HEK293 (cell line): Measurements from ENCODE around the gene IMPDH1.
A peak's percentile ranks its signal among the peaks of the same experiment; 100 is the strongest.

ENCODE experiments used
- GLIS2 ChIP-seq: fragments of 450-650 bp; formaldehyde crosslinking; IDR thresholded peaks from 2 replicates; pipeline ENCODE4 v1.5.1; 2016; ENCODE audit warnings: missing biosample characterization, missing genetic modification characterization
- HOXD13 ChIP-seq: sonication (generic); formaldehyde crosslinking; IDR thresholded peaks from 2 replicates; pipeline ENCODE4 v1.8.0; 2022; ENCODE audit warnings: missing genetic modification reagents, borderline replicate concordance
- KLF16 ChIP-seq: fragments of 450-650 bp; formaldehyde crosslinking; IDR thresholded peaks from 2 replicates; pipeline ENCODE4 v1.5.1; 2017; ENCODE audit warnings: missing biosample characterization, missing genetic modification characterization
- MEIS1 ChIP-seq: sonication (generic); formaldehyde crosslinking; IDR thresholded peaks from 2 replicates; pipeline ENCODE4 v1.8.1; 2022; ENCODE audit warnings: missing genetic modification reagents, mild to moderate bottlenecking, borderline replicate concordance
- PATZ1 ChIP-seq: fragments of 450-650 bp; formaldehyde crosslinking; IDR thresholded peaks from 2 replicates; pipeline ENCODE4 v1.5.1; 2016; ENCODE audit warnings: missing biosample characterization, missing genetic modification characterization
- REST ChIP-seq: fragments of 450-650 bp; formaldehyde crosslinking; IDR thresholded peaks from 2 replicates; pipeline ENCODE4 v1.5.1; 2016; ENCODE audit warnings: missing biosample characterization, missing genetic modification characterization
- SETDB1 ChIP-seq: IDR thresholded peaks from one replicate; pipeline ENCODE4 v1.6.1; 2017; ENCODE audit warnings: mild to moderate bottlenecking, low read length, moderate library complexity, mixed read lengths; ENCODE audit not compliant: insufficient read length
- SP3 ChIP-seq: fragments of 450-650 bp; formaldehyde crosslinking; IDR thresholded peaks from 2 replicates; pipeline ENCODE4 v1.5.1; 2016; ENCODE audit warnings: missing biosample characterization, missing genetic modification characterization
- ZBTB7A ChIP-seq: fragments of 450-650 bp; formaldehyde crosslinking; IDR thresholded peaks from 2 replicates; pipeline ENCODE4 v1.5.1; 2016; ENCODE audit warnings: low read depth, missing biosample characterization, missing genetic modification characterization
- ZFP41 ChIP-seq: fragments of 450-650 bp; formaldehyde crosslinking; IDR thresholded peaks from 2 replicates; pipeline ENCODE4 v1.5.1; 2016; ENCODE audit warnings: missing biosample characterization, missing genetic modification characterization, borderline replicate concordance
- ZNF146 ChIP-seq: fragments of 450-650 bp; formaldehyde crosslinking; IDR thresholded peaks from 2 replicates; pipeline ENCODE4 v1.5.1; 2016; ENCODE audit warnings: missing biosample characterization, missing genetic modification characterization
- ZNF24 ChIP-seq: fragments of 450-650 bp; formaldehyde crosslinking; IDR thresholded peaks from 2 replicates; pipeline ENCODE4 v1.5.1; 2016; ENCODE audit warnings: missing biosample characterization, missing genetic modification characterization
- ZNF248 ChIP-seq: fragments of 450-650 bp; formaldehyde crosslinking; IDR thresholded peaks from 2 replicates; pipeline ENCODE4 v1.5.1; 2017; ENCODE audit warnings: missing biosample characterization, missing genetic modification characterization
- ZNF404 ChIP-seq: fragments of 450-650 bp; formaldehyde crosslinking; IDR thresholded peaks from 2 replicates; pipeline ENCODE4 v1.5.1; 2017; ENCODE audit warnings: missing biosample characterization, missing genetic modification characterization
- ZNF433 ChIP-seq: fragments of 450-650 bp; formaldehyde crosslinking; IDR thresholded peaks from 2 replicates; pipeline ENCODE4 v1.5.1; 2016; ENCODE audit warnings: missing biosample characterization, missing genetic modification characterization, low read depth
- ZNF513 ChIP-seq: fragments of 450-650 bp; IDR thresholded peaks from 2 replicates; pipeline ENCODE4 v1.5.1; 2018; ENCODE audit warnings: missing biosample characterization, missing genetic modification characterization
- ZNF514 ChIP-seq: fragments of 450-650 bp; formaldehyde crosslinking; IDR thresholded peaks from 2 replicates; pipeline ENCODE4 v1.5.1; 2016; ENCODE audit warnings: missing biosample characterization, missing genetic modification characterization
- ZNF530 ChIP-seq: fragments of 450-650 bp; formaldehyde crosslinking; IDR thresholded peaks from 2 replicates; pipeline ENCODE4 v1.5.1; 2016; ENCODE audit warnings: low read depth, missing biosample characterization, missing genetic modification characterization
- ZNF548 ChIP-seq: fragments of 450-650 bp; formaldehyde crosslinking; IDR thresholded peaks from 2 replicates; pipeline ENCODE4 v1.5.1; 2016; ENCODE audit warnings: missing biosample characterization, missing genetic modification characterization
- ZNF658 ChIP-seq: fragments of 450-650 bp; formaldehyde crosslinking; IDR thresholded peaks from 2 replicates; pipeline ENCODE4; 2016; ENCODE audit warnings: missing biosample characterization, missing genetic modification characterization
- ZNF670 ChIP-seq: fragments of 450-650 bp; formaldehyde crosslinking; IDR thresholded peaks from 2 replicates; pipeline ENCODE4 v1.5.1; 2016; ENCODE audit warnings: missing biosample characterization, missing genetic modification characterization, low read depth
- ZSCAN5A ChIP-seq: fragments of 450-650 bp; formaldehyde crosslinking; IDR thresholded peaks from 2 replicates; pipeline ENCODE4 v1.5.1; 2016; ENCODE audit warnings: missing biosample characterization, missing genetic modification characterization
- TF ChIP-seq, protein P1 (sequence below): fragments of 450-650 bp; formaldehyde crosslinking; conservative IDR thresholded peaks from 2 replicates; pipeline ENCODE4 v1.5.1; 2016; ENCODE audit warnings: low read depth, missing biosample characterization, missing genetic modification characterization
- TF ChIP-seq, protein P2 (sequence below): fragments of 450-650 bp; formaldehyde crosslinking; IDR thresholded peaks from 2 replicates; pipeline ENCODE4 v1.5.1; 2016; ENCODE audit warnings: missing biosample characterization, missing genetic modification characterization

Gene IMPDH1

GRCh38 chr7:128455543-128456254, 45.9 kb upstream of the IMPDH1 start, which contains the start of gene HILPDA (continued):
- peak; percentile 75 for TF ChIP-seq PATZ1 (tag by site-specific recombination)
- TF ChIP-seq ZBTB7A (tag by site-specific recombination), result no peak
- TF ChIP-seq, protein P1, sequence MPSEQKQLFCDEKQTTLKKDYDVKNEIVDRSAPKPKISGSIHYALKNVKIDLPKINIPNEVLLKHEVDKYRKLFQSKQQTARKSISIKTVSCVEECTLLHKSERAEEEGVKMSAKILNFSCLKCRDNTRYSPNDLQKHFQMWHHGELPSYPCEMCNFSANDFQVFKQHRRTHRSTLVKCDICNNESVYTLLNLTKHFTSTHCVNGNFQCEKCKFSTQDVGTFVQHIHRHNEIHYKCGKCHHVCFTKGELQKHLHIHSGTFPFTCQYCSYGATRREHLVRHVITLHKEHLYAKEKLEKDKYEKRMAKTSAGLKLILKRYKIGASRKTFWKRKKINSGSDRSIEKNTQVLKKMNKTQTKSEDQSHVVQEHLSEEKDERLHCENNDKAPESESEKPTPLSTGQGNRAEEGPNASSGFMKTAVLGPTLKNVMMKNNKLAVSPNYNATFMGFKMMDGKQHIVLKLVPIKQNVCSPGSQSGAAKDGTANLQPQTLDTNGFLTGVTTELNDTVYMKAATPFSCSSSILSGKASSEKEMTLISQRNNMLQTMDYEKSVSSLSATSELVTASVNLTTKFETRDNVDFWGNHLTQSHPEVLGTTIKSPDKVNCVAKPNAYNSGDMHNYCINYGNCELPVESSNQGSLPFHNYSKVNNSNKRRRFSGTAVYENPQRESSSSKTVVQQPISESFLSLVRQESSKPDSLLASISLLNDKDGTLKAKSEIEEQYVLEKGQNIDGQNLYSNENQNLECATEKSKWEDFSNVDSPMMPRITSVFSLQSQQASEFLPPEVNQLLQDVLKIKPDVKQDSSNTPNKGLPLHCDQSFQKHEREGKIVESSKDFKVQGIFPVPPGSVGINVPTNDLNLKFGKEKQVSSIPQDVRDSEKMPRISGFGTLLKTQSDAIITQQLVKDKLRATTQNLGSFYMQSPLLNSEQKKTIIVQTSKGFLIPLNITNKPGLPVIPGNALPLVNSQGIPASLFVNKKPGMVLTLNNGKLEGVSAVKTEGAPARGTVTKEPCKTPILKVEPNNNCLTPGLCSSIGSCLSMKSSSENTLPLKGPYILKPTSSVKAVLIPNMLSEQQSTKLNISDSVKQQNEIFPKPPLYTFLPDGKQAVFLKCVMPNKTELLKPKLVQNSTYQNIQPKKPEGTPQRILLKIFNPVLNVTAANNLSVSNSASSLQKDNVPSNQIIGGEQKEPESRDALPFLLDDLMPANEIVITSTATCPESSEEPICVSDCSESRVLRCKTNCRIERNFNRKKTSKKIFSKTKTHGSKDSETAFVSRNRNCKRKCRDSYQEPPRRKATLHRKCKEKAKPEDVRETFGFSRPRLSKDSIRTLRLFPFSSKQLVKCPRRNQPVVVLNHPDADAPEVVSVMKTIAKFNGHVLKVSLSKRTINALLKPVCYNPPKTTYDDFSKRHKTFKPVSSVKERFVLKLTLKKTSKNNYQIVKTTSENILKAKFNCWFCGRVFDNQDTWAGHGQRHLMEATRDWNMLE (tag by site-specific recombination), result 0 out of 2 replicates have a peak, but pooled peaks have one; percentile 27
- no peak for TF ChIP-seq ZNF514
- TF ChIP-seq MEIS1 (CRISPR knock-in tag), result no peak
- no peak for TF ChIP-seq ZNF404 (tag by site-specific recombination)
- TF ChIP-seq HOXD13 (CRISPR knock-in tag), result no peak
- TF ChIP-seq ZNF513 (tag by site-specific recombination), result no peak
- no peak for TF ChIP-seq ZNF24 (tag by site-specific recombination)
- no peak for TF ChIP-seq ZNF670 (tag by site-specific recombination)
- no peak for TF ChIP-seq ZNF530 (tag by site-specific recombination)
- TF ChIP-seq ZSCAN5A (tag by site-specific recombination), result 0 out of 2 replicates have a peak, but pooled peaks have one; percentile 49
- no peak for TF ChIP-seq ZNF433
- no peak for TF ChIP-seq SETDB1
- TF ChIP-seq ZFP41 (tag by site-specific recombination), result no peak
- TF ChIP-seq REST (tag by site-specific recombination), result peak; percentile 30; the same call in 1 of the 2 replicates
- TF ChIP-seq ZNF548 (tag by site-specific recombination), result no peak
- no peak for TF ChIP-seq ZNF658
- TF ChIP-seq ZNF146 (tag by site-specific recombination), result no peak
- TF ChIP-seq SP3, result peak; percentile 86
- peak; percentile 97 for TF ChIP-seq GLIS2 (tag by site-specific recombination)
- no peak for TF ChIP-seq ZNF248
- TF ChIP-seq, protein P2, sequence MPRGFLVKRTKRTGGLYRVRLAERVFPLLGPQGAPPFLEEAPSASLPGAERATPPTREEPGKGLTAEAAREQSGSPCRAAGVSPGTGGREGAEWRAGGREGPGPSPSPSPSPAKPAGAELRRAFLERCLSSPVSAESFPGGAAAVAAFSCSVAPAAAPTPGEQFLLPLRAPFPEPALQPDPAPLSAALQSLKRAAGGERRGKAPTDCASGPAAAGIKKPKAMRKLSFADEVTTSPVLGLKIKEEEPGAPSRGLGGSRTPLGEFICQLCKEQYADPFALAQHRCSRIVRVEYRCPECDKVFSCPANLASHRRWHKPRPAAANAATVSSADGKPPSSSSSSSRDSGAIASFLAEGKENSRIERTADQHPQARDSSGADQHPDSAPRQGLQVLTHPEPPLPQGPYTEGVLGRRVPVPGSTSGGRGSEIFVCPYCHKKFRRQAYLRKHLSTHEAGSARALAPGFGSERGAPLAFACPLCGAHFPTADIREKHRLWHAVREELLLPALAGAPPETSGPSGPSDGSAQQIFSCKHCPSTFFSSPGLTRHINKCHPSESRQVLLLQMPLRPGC (tag by site-specific recombination), result 0 out of 2 replicates have a peak, but pooled peaks have one; percentile 29
- TF ChIP-seq KLF16 (tag by site-specific recombination), result peak; percentile 44
